Uterus (tissue), 4 donors: ENCODE measurements around the gene WBP1L. TPM values are rescaled to one million over a fixed set of nuclear protein-coding genes. Genes with fewer than 3 reads are reported as not detected.

Experiments
- DNase-seq, 2 donors: peaks; one replicate each; pipeline ENCODE4 v3.0.0-alpha.2; 2019 to 2020
- H3K27ac ChIP-seq, 2 donors: fragments of 200-600 bp; sonication (generic); 1 replicate in 1 of 2; 2 replicates in 1 of 2; pipeline ENCODE4 v1.5.1; 2016 to 2018
- H3K27me3 ChIP-seq, 2 donors: fragments of 200-600 bp; sonication (generic); one replicate each; pipeline ENCODE4 v1.5.1; 2018 to 2019; ENCODE audit warnings: control low read depth in 1 of 2
- H3K36me3 ChIP-seq, 2 donors: fragments of 200-600 bp; sonication (generic); one replicate each; pipeline ENCODE4 v1.5.1; 2019; ENCODE audit warnings: control low read depth in 1 of 2
- H3K4me1 ChIP-seq, 2 donors: fragments of 200-600 bp; sonication (generic); one replicate each; pipeline ENCODE4 v1.5.1; 2018 to 2019; ENCODE audit warnings: control low read depth in 1 of 2
- H3K4me3 ChIP-seq, 2 donors: fragments of 200-600 bp; sonication (generic); 1 replicate in 1 of 2; 2 replicates in 1 of 2; pipeline ENCODE4 v1.5.1; 2018 to 2019; ENCODE audit warnings: mild to moderate bottlenecking in 1 of 2
- H3K9me3 ChIP-seq, 2 donors: fragments of 200-600 bp; sonication (generic); one replicate each; pipeline ENCODE4 v1.5.1; 2019; ENCODE audit warnings: control low read depth in 1 of 2
- POLR2A ChIP-seq, 2 donors: fragments of 450-650 bp; IDR thresholded peaks; one replicate each; pipeline ENCODE4 v1.6.1; 2016; ENCODE audit warnings: antibody characterized with exemption in 2 of 2, mild to moderate bottlenecking in 1 of 2, moderate library complexity in 1 of 2
- intact Hi-C: fragments of 100-400 bp; cut with DNase I; formaldehyde crosslinking; loops from one replicate; pipeline ENCODE4 v1.15.1; 2023; ENCODE audit warnings: low total_unique reads
- total RNA-seq, 4 donors: library from RNA; depleted of rRNA in 3 of 4; stranded (reverse); fragments of >200 nt in 3 of 4; gene quantifications; one replicate each; pipeline versions ENCODE4 v1.1.0 to v1.2.4, GENCODE V29; 2014 to 2023
- TF ChIP-seq, protein P1 (sequence below), 4 experiments: fragments of 200-600 bp in 2 of 4; fragments of 450-650 bp in 2 of 4; sonication (generic) in 2 of 4; IDR thresholded peaks; one replicate each; pipeline ENCODE4 v1.5.1; 2016 to 2019; ENCODE audit warnings: antibody characterized with exemption in 4 of 4, mild to moderate bottlenecking in 2 of 4, moderate library complexity in 1 of 4
- donor health status: DM: yes; HTN: yes; CAD: no.

Gene WBP1L
- total RNA-seq, 4 donors from 2014 or later, result 27.4 to 79.2 (median 55.3) TPM

DNA sequence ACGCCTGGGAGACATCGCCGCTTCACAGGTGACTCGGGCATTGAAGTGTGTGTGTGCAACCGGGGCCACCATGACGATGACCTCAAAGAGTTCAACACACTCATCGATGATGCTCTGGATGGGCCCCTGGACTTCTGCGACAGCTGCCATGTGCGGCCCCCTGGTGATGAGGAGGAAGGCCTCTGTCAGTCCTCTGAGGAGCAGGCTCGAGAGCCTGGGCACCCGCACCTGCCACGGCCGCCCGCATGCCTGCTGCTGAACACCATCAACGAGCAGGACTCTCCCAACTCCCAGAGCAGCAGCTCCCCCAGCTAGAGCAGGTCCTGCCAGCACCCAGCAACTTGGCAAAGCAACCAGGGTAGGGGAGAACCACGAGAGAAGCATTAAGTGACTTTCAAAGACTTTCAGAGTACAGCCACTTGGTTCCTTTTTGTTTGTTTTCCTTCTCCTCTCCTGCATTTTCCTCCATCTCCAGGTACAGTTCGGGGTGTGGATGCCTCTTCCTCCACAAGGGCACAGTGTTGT is 69.3 kb downstream of the WBP1L start:
- Histone ChIP-seq H3K9me3 (no peaks in the 10 kb centered on the region), H3K4me1 (peaks cover 0 to 12% of the 10 kb centered on the region in 2 donors), H3K36me3 (no peaks in the 10 kb centered on the region), H3K4me3 (no peak overlapping the region), H3K27ac (peak overlapping the region in 1 of 2 donors; percentile 93), H3K27me3 (no peaks in the 10 kb centered on the region)
- no peak for DNase-seq
- intact Hi-C loops, result no loop called here
- TF ChIP-seq POLR2A (IDR thresholded peaks at IDR 0.05), result no peak
- TF ChIP-seq, protein P1, sequence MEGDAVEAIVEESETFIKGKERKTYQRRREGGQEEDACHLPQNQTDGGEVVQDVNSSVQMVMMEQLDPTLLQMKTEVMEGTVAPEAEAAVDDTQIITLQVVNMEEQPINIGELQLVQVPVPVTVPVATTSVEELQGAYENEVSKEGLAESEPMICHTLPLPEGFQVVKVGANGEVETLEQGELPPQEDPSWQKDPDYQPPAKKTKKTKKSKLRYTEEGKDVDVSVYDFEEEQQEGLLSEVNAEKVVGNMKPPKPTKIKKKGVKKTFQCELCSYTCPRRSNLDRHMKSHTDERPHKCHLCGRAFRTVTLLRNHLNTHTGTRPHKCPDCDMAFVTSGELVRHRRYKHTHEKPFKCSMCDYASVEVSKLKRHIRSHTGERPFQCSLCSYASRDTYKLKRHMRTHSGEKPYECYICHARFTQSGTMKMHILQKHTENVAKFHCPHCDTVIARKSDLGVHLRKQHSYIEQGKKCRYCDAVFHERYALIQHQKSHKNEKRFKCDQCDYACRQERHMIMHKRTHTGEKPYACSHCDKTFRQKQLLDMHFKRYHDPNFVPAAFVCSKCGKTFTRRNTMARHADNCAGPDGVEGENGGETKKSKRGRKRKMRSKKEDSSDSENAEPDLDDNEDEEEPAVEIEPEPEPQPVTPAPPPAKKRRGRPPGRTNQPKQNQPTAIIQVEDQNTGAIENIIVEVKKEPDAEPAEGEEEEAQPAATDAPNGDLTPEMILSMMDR (IDR thresholded peaks at IDR 0.05), result no peak

DNA sequence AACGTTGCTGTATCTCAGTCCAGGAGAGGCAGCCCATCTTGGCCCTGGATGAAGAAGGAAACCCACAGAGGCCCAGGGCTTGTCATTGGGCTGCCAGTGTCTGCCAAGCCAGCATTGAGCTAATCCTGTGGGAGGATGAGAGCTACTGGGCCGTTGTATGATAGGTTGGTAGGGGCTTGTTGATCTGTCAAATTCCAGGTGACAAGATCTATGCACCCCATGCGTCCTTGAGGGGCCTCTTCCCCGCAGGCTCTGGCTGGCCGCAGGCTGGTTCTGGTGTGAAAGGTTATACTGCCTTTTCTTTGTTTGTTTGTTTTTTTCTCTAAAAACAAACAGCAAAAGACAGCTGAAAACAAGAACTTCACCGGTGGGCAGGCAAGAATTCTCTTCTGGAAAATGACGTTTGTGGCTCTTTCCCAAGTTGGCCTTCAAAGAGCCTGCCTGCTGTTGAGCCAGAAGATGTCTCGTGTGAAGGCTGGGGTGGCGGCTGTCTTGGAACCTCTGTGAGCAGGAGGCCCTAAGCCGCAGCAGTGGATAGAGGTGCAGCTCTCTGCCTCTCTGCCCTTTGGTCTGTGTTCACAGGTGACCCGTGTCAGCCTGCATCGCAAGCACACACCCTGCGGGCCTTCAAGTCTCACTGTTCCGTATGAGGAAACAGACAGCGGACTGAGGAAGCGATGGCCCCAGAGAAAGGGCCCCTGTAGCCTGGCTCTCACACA is 70.1 kb downstream of the WBP1L start:
- TF ChIP-seq POLR2A (IDR thresholded peaks at IDR 0.05), result no peak
- TF ChIP-seq, protein P1 (IDR thresholded peaks at IDR 0.05), result no peak
- Histone ChIP-seq H3K27ac (peak overlapping the region; percentile 72 to 93), H3K9me3 (no peaks in the 10 kb centered on the region), H3K4me1 (peaks cover 0 to 12% of the 10 kb centered on the region in 2 donors), H3K36me3 (no peaks in the 10 kb centered on the region), H3K27me3 (no peaks in the 10 kb centered on the region), H3K4me3 (no peak overlapping the region)
- no peak for DNase-seq
- intact Hi-C loops, result no loop called here

DNA sequence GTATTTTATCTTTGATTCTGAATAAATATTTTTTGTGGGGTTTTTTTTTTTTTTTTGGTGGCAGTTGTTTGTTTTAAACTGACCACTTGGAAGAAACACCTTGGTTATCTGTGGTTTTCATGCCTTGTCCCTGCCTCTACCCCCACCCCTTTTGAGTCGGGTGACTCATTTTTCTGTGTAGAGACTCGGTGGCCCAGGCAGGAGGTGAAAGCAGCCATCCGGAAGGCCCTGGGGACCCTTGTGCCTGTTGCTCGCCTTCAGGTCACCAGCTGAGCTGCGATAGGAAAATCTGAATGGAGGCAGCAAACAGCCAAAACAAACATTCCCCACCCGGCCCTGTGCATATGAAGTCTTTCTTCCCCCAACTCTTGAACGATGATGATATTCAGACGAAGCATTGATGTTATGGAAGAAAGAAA is 70.7 kb downstream of the WBP1L start:
- no peaks in the 10 kb centered on the region for H3K9me3 ChIP-seq
- peak in 1 of 2 donors; percentile 44 for DNase-seq
- H3K4me1 ChIP-seq, result peaks cover 0 to 12% of the 10 kb centered on the region in 2 donors
- no peaks in the 10 kb centered on the region for H3K27me3 ChIP-seq
- TF ChIP-seq, protein P1 (IDR thresholded peaks at IDR 0.05), result no peak
- no peak for TF ChIP-seq POLR2A (IDR thresholded peaks at IDR 0.05)
- H3K36me3 ChIP-seq, result no peaks in the 10 kb centered on the region
- H3K27ac ChIP-seq, result peak overlapping the region; percentile 72 to 93
- intact Hi-C loops, result no loop called here
- no peak overlapping the region for H3K4me3 ChIP-seq

DNA sequence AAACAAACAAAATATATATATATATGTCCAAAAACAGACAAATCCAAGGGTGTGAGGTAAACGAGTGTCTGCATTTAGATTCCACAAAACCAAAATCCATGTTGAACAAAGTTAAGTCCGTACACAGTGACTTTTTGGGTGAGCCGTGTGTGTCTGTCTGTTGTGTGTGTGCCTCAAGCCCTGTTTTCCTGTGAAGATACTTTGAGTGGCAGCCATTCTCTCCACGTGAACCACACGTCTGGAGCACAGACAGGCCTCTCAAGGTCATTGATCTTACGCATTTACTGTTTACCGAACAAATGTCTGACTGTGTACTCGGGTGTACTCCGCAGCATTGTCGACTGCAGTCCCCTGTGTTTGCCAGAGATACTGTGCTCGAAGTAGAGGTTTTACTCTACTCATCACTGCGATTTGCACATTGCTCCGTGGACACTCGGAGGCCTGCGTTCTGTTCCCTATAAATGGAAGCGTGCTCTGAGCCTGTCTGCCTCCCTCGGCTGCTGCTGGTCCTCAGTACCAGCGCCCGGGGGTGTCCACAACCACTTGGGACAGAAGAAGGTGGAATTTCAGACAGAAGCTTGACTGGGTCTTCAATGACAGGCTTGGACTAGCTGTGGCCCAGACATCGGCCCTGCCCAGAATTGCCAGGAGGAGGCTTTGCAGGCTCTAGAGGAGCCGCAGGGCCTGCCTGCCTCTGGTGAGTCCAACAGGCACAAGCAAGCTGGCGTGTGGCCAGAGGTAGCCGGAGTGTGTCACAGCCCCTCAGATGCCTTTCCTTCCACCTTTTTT is 71.3 kb downstream of the WBP1L start:
- no peak for TF ChIP-seq POLR2A (IDR thresholded peaks at IDR 0.05)
- TF ChIP-seq, protein P1 (IDR thresholded peaks at IDR 0.05), result no peak
- intact Hi-C loops, result no loop called here
- H3K4me1 ChIP-seq, result peaks cover 0 to 12% of the 10 kb centered on the region in 2 donors

More for the DNA sequence above, 71.3 kb downstream of the WBP1L start:
- Histone ChIP-seq H3K9me3 (no peaks in the 10 kb centered on the region), H3K27me3 (no peaks in the 10 kb centered on the region), H3K27ac (peak overlapping the region; percentile 72 to 93), H3K4me3 (no peak overlapping the region), H3K36me3 (no peaks in the 10 kb centered on the region)
- peak; percentile 68 to 81 for DNase-seq
